Erythroblast (primary cell): Measurements from ENCODE around the gene SAMD4B.

Experiments used
- GATA1 ChIP-seq: IDR thresholded peaks from 2 replicates; pipeline ENCODE4 v1.6.1; 2011; ENCODE audit warnings: low read depth, mild to moderate bottlenecking, control low read depth, low read length, moderate library complexity
- POLR2A ChIP-seq: IDR thresholded peaks from 2 replicates; pipeline ENCODE4 v1.6.1; 2011; ENCODE audit warnings: mild to moderate bottlenecking, low read length

DNA sequence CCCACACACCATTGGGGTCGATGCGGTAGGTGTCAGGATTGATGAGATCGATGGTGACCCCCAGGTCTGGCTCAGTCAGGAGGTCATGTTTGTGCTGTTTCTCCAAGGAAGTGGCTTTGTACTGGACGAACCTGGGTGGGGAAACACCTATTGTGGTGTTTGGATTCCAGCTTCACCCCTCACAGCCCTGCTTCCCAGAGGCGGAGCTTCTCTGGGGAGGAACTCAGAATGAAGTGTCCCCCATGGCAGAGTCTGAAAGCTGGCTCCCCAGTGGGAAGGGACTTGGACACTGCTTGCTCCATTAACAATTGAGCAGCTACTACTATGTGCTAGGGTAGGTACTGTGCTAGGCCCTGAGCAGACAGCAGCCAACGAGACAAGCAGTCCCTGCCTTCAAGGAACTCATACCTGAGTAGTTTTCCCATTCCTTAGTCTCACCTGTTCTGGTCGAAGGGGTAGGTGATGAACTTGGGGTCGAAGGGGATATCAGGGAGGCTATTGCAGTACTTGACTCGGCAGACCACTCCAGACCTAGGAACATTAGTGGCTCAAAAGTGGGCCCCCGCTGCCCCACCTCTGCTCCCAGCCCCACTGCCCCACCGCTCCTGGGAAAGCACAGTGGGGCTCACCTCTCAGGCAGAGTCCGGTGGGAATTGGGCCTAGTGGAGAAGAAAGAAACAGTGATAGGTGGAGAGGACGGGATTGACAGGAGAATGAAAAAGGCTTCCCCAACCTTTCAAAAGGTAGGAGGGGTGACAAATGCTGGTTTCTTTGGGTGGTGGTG lies 47.6 kb downstream of the SAMD4B start:
- TF ChIP-seq POLR2A (no peak), GATA1 (no peak)
